Psoas muscle (tissue), 8 donors: ENCODE measurements around the gene RHOG. TPM values are rescaled to one million over a fixed set of nuclear protein-coding genes. Genes with fewer than 3 reads are reported as not detected.
A peak's percentile ranks its signal among the peaks of the same experiment; 100 is the strongest.

Source experiments
- ATAC-seq, 4 donors: fragments of 200-7000 bp; cut with Tn5 transposase; one replicate each; pipeline ENCODE4 v1.9.1; 2020; ENCODE audit warnings: moderate library complexity in 3 of 4, mild to moderate bottlenecking in 2 of 4
- DNase-seq, 2 donors: peaks; one replicate each; pipeline ENCODE4 v3.0.0-alpha.2; 2020
- H3K27ac ChIP-seq: fragments of 200-600 bp; one replicate; pipeline ENCODE4 v1.8.0; 2022
- H3K27me3 ChIP-seq, 3 donors: fragments of 200-600 bp in 1 of 3; one replicate each; pipeline versions ENCODE4 v1.6.1 to v1.8.0; 2013 to 2022; ENCODE audit warnings: low read length in 2 of 3, mild to moderate bottlenecking in 2 of 3, moderate library complexity in 1 of 3; ENCODE audit not compliant: insufficient read depth in 3 of 3
- H3K36me3 ChIP-seq, 2 donors: fragments of 200-600 bp in 1 of 2; one replicate each; pipeline versions ENCODE4 v1.6.1 to v1.8.0; 2013 to 2022; ENCODE audit warnings: low read depth in 1 of 2, mild to moderate bottlenecking in 1 of 2, moderate library complexity in 1 of 2; ENCODE audit not compliant: insufficient read depth in 1 of 2
- H3K4me1 ChIP-seq: fragments of 200-600 bp; one replicate; pipeline ENCODE4 v1.8.0; 2022
- H3K4me3 ChIP-seq: fragments of 200-600 bp; one replicate; pipeline ENCODE4 v1.8.0; 2022; ENCODE audit warnings: mild to moderate bottlenecking
- H3K9me3 ChIP-seq: fragments of 200-600 bp; one replicate; pipeline ENCODE4 v1.8.0; 2022
- CTCF ChIP-seq: fragments of 200-600 bp; IDR thresholded peaks from one replicate; pipeline ENCODE4 v1.8.0; 2022; ENCODE audit warnings: antibody characterized with exemption
- WGBS, 3 donors: extraction: QIAGEN DNeasy Blood & Tissue Kit; methylation state at CpG; one replicate each; pipeline versions ENCODE4 v1.1.6 to v1.1.7; 2013; 5-methylcytosine and 5-hydroxymethylcytosine counted together
- intact Hi-C, 2 donors: fragments of 100-400 bp; cut with DNase I; formaldehyde crosslinking; loops; one replicate each; pipeline versions ENCODE4 v1.11.0 to v1.14.2; 2022
- polyA plus RNA-seq, 3 donors: library from polyadenylated mRNA; stranded (reverse); fragments of 200-250 nt; gene quantifications; one replicate each; pipeline ENCODE4 v1.2.3, GENCODE V29; 2013
- total RNA-seq, 4 donors: library from RNA; stranded (reverse); fragmentation: NEBNext Ultra II Directional in 2 of 4; extraction: Animal tissue kit (Norgen Biotek cat#: 25700) in 2 of 4; gene quantifications; one replicate each; pipeline versions ENCODE4 v1.2.1 to v1.2.4, GENCODE V29; 2021 to 2023
- donor health status: healthy with polysubstance abuse.
- donor health status: DM: no; HTN: no; CAD: no; lungs with moderate emphysema.
- donor health status: Bipolar disorder and iron deficiency.
- donor health status: healthy.
- donor health status: DM: yes; HTN: yes; CAD: no.
- donor health status: DM: no; HTN: no; CAD: no.
- donor health status: DM: no; HTN: no; CAD: no.
- donor health status: DM: yes; HTN: yes; CAD: no.

Gene RHOG
- total and polyA plus RNA-seq, 7 donors, result 22.4 to 80.1 (median 40.9) TPM

GRCh38 chr11:3879216-3879966 is 38.6 kb upstream of the RHOG start:
- no peak for ATAC-seq
- H3K4me1 ChIP-seq, result peaks cover 54% of the 10 kb centered on the region
- no peaks in the 10 kb centered on the region for H3K27me3 ChIP-seq
- H3K27ac ChIP-seq, result peak overlapping the region; percentile 71
- H3K4me3 ChIP-seq, result no peak overlapping the region
- no peak for TF ChIP-seq CTCF
- H3K36me3 ChIP-seq, result no peaks in the 10 kb centered on the region
- DNase-seq, result no peak
- no peaks in the 10 kb centered on the region for H3K9me3 ChIP-seq
- intact Hi-C loops, result no loop called here
- WGBS, 3 donors, result 31 to 51% (median 35%) methylated on average over 4 of the region's 4 CpGs

- peaks cover 54% of the 10 kb centered on the region for H3K4me1 ChIP-seq
- intact Hi-C loops, result no loop called here
These were observed 37.5 kb upstream of the RHOG start for GRCh38 chr11:3878258-3878584.

GRCh38 chr11:3877364-3878257 is 36.9 kb upstream of the RHOG start:
- no peak overlapping the region for H3K4me3 ChIP-seq
- intact Hi-C loops, result no loop called here
- H3K27ac ChIP-seq, result peak overlapping the region; percentile 36
- H3K36me3 ChIP-seq, result no peaks in the 10 kb centered on the region
- TF ChIP-seq CTCF, result no peak
- DNase-seq, result no peak
- 47 to 67% (median 55%) methylated on average over 8 of the region's 8 CpGs for WGBS, 3 donors
- no peaks in the 10 kb centered on the region for H3K9me3 ChIP-seq
- peaks cover 48% of the 10 kb centered on the region for H3K4me1 ChIP-seq
- no peaks in the 10 kb centered on the region for H3K27me3 ChIP-seq
- peak in 2 of 4 donors; percentile 23 to 43 for ATAC-seq

More at GRCh38 chr11:3878258-3878584, 37.5 kb upstream of the RHOG start:
- ATAC-seq (no peak), DNase-seq (no peak)
- Histone ChIP-seq H3K4me3 (no peak overlapping the region), H3K27ac (peak overlapping the region; percentile 36), H3K9me3 (no peaks in the 10 kb centered on the region), H3K27me3 (no peaks in the 10 kb centered on the region), H3K36me3 (no peaks in the 10 kb centered on the region)
- no peak for TF ChIP-seq CTCF

GRCh38 chr11:3876613-3877012 is 35.9 kb upstream of the RHOG start:
- Histone ChIP-seq H3K36me3 (no peaks in the 10 kb centered on the region), H3K4me1 (peaks cover 50% of the 10 kb centered on the region), H3K9me3 (no peaks in the 10 kb centered on the region), H3K27me3 (no peaks in the 10 kb centered on the region), H3K27ac (no peak overlapping the region), H3K4me3 (no peak overlapping the region)
- DNase-seq (no peak), ATAC-seq (no peak)
- intact Hi-C loops, result no loop called here
- no peak for TF ChIP-seq CTCF
- 74 to 89% (median 85%) methylated on average over 3 of the region's 3 CpGs for WGBS, 3 donors
